GM12878 (cell line): Measurements from ENCODE around the gene ORC4. TPM values are rescaled to one million over a fixed set of nuclear protein-coding genes. Genes with fewer than 3 reads are reported as not detected.
A peak's percentile ranks its signal among the peaks of the same experiment; 100 is the strongest.

Source experiments
- ATF2 ChIP-seq: IDR thresholded peaks from 2 replicates; pipeline ENCODE4 v1.6.1; 2012; ENCODE audit warnings: low read length, inconsistent platforms
- ATF3 ChIP-seq: IDR thresholded peaks from 2 replicates; pipeline ENCODE4 v1.6.1; 2011; ENCODE audit warnings: low read depth, mild to moderate bottlenecking, low read length, moderate library complexity, borderline replicate concordance; ENCODE audit errors: extremely low read depth
- BACH1 ChIP-seq: fragments of 450-650 bp; IDR thresholded peaks from 2 replicates; pipeline ENCODE4 v1.6.1; 2017; ENCODE audit warnings: mild to moderate bottlenecking, borderline replicate concordance
- BMI1 ChIP-seq: fragments of 450-650 bp; IDR thresholded peaks from 2 replicates; pipeline ENCODE4 v1.6.1; 2016; ENCODE audit warnings: mild to moderate bottlenecking, moderate library complexity, borderline replicate concordance
- CTCF ChIP-seq, 3 experiments: IDR thresholded peaks in 2 of 3; conservative IDR thresholded peaks in 1 of 3; 2 replicates each; pipeline ENCODE4 v1.5.1; 2011; ENCODE audit warnings: low read depth in 3 of 3, low read length in 3 of 3, mild to moderate bottlenecking in 3 of 3, control low read depth in 2 of 3, moderate library complexity in 2 of 3, inconsistent platforms in 1 of 3, mixed read lengths in 1 of 3; ENCODE audit not compliant: control insufficient read depth in 2 of 3, insufficient read depth in 1 of 3; ENCODE audit errors: extremely low read depth in 1 of 3
- E2F8 ChIP-seq: fragments of 450-650 bp; IDR thresholded peaks from 2 replicates; pipeline ENCODE4 v1.6.1; 2018; ENCODE audit warnings: mild to moderate bottlenecking, low read depth, moderate library complexity; ENCODE audit not compliant: partially characterized antibody
- FOS ChIP-seq: IDR thresholded peaks from 3 replicates; pipeline ENCODE4 v1.6.1; 2011; ENCODE audit warnings: borderline replicate concordance; ENCODE audit not compliant: insufficient read length; ENCODE audit errors: extremely low read depth
- FOXM1 ChIP-seq: IDR thresholded peaks from 2 replicates; pipeline ENCODE4 v1.6.1; 2012; ENCODE audit warnings: low read depth, mild to moderate bottlenecking, inconsistent platforms, low read length, moderate library complexity
- HDGF ChIP-seq: fragments of 450-650 bp; IDR thresholded peaks from 2 replicates; pipeline ENCODE4 v1.6.1; 2016; ENCODE audit warnings: antibody characterized with exemption
- POU2F2 ChIP-seq: IDR thresholded peaks from 3 replicates; pipeline ENCODE4 v1.6.1; 2011; ENCODE audit warnings: low read depth, mild to moderate bottlenecking, low read length, borderline replicate concordance
- RAD21 ChIP-seq: IDR thresholded peaks from 2 replicates; pipeline ENCODE4 v1.6.1; 2011; ENCODE audit warnings: mild to moderate bottlenecking, low read depth, low read length, moderate library complexity; ENCODE audit not compliant: insufficient read depth
- RUNX3 ChIP-seq: IDR thresholded peaks from 2 replicates; pipeline ENCODE4 v1.6.1; 2012; ENCODE audit warnings: low read length, inconsistent platforms
- SMAD5 ChIP-seq: IDR thresholded peaks from 2 replicates; pipeline ENCODE4 v1.6.1; 2016; ENCODE audit warnings: antibody characterized with exemption, low read depth
- SMARCA5 ChIP-seq: fragments of 450-650 bp; IDR thresholded peaks from 2 replicates; pipeline ENCODE4 v1.6.1; 2017; ENCODE audit warnings: mild to moderate bottlenecking
- SMC3 ChIP-seq: IDR thresholded peaks from 2 replicates; pipeline ENCODE4 v1.6.1; 2011; ENCODE audit warnings: low read length, improper control_type of control experiment, borderline replicate concordance
- SREBF2 ChIP-seq: IDR thresholded peaks from 2 replicates; pipeline ENCODE4 v1.6.1; 2012; ENCODE audit warnings: mild to moderate bottlenecking, low read length
- STAT3 ChIP-seq: IDR thresholded peaks from 2 replicates; pipeline ENCODE4 v1.6.1; 2011; ENCODE audit warnings: low read depth, low read length, improper control_type of control experiment
- TARDBP ChIP-seq: IDR thresholded peaks from 2 replicates; pipeline ENCODE4 v1.6.1; 2016; ENCODE audit warnings: borderline replicate concordance
- TCF3 ChIP-seq: IDR thresholded peaks from 2 replicates; pipeline ENCODE4 v1.6.1; 2012; ENCODE audit warnings: low read depth, mild to moderate bottlenecking, low read length, borderline replicate concordance; ENCODE audit not compliant: insufficient read depth
- ZNF687 ChIP-seq: fragments of 450-650 bp; IDR thresholded peaks from 2 replicates; pipeline ENCODE4 v1.6.1; 2017; ENCODE audit warnings: mild to moderate bottlenecking, moderate library complexity
- polyA plus RNA-seq, 11 experiments: library from polyadenylated mRNA; depleted of rRNA in 4 of 11; unstranded in 6 of 11; stranded (reverse) in 5 of 11; fragments of >200 nt; fragmentation: Nextera tagmentation in 4 of 11; fragmentation: Illumina TruSeq in 1 of 11; extraction: Ambion mirVana in 4 of 11; extraction: Trizol in 1 of 11; gene quantifications; 1 replicate in 1 of 11; 2 replicates in 10 of 11; pipeline versions ENCODE4 v1.2.1 to v1.2.3, GENCODE V29; 2011 to 2016; ENCODE audit warnings: inconsistent platforms in 2 of 11, missing spikeins in 2 of 11, low read depth in 1 of 11
- total RNA-seq, 4 experiments: library from RNA; depleted of rRNA in 3 of 4; stranded (reverse); fragments of >200 nt in 3 of 4; fragmentation: Illumina TruSeq in 1 of 4; extraction: Trizol in 1 of 4; gene quantifications; 2 replicates each; pipeline versions ENCODE4 v1.2.1 to v1.2.3, GENCODE V29; 2013 to 2021

ORC4 gene
- total and polyA plus RNA-seq, 10 of the 15 experiments (the other 5 are each of a cell fraction or from before 2014, with no cell fraction given): 25.7 to 71.3 (median 52.1) TPM

GRCh38 chr2:147989809-147990403 lies 30.6 kb downstream of the ORC4 start (continued):
- no peak for TF ChIP-seq SMAD5
- TF ChIP-seq SMC3: peak; percentile 96
- TF ChIP-seq SMARCA5: peak; percentile 39; the same call in 1 of the 2 replicates
- TF ChIP-seq HDGF: no peak
- no peak for TF ChIP-seq ATF3
- TF ChIP-seq RAD21: peak; percentile 95
- TF ChIP-seq SREBF2: no peak
- no peak for TF ChIP-seq TCF3
- TF ChIP-seq BMI1: no peak
- TF ChIP-seq TARDBP: no peak
- TF ChIP-seq FOXM1: peak; percentile 28; the same call in 1 of the 2 replicates
- TF ChIP-seq BACH1: no peak
- no peak for TF ChIP-seq POU2F2
- no peak for TF ChIP-seq RUNX3
- TF ChIP-seq ZNF687: peak; percentile 12; the same call in 1 of the 2 replicates
- TF ChIP-seq FOS: no peak
- no peak for TF ChIP-seq STAT3
- 0 out of 2 replicates have a peak, but pooled peaks have one; percentile 16 for TF ChIP-seq ATF2
- TF ChIP-seq E2F8: no peak
- TF ChIP-seq CTCF (IDR thresholded peaks at IDR 0.05 in 2 of 3, conservative IDR thresholded peaks at IDR 0.05 in 1 of 3; ENCODE audit: control insufficient read depth in 2 of 3, extremely low read depth in 1 of 3, insufficient read depth in 1 of 3, low read depth in 3 of 3, low read length in 3 of 3): peak; percentile 47 to 93 (median 64); a peak in 4 of 6 replicates
